H9 (cell line): ENCODE results near the gene PFKL. TPM values are rescaled to one million over a fixed set of nuclear protein-coding genes. Genes with fewer than 3 reads are reported as not detected.

Experiments
- DNase-seq: peaks from one replicate; pipeline ENCODE4 v3.0.0-alpha.2; 2017
- H2AFZ ChIP-seq: one replicate; pipeline ENCODE4 v1.6.1; 2013; ENCODE audit warnings: mild to moderate bottlenecking, low read length, control low read depth, moderate library complexity
- H2AK5ac ChIP-seq: 2 replicates; pipeline ENCODE4 v1.6.1; 2013; ENCODE audit warnings: low read length, control low read depth, mixed read lengths; ENCODE audit not compliant: insufficient read length
- H2BK120ac ChIP-seq: one replicate; pipeline ENCODE4 v1.6.1; 2013; ENCODE audit warnings: low read depth, mild to moderate bottlenecking, low read length, control low read depth, inconsistent platforms; ENCODE audit not compliant: poor library complexity, severe bottlenecking
- H2BK12ac ChIP-seq: 2 replicates; pipeline ENCODE4 v1.6.1; 2013; ENCODE audit warnings: low read length, control low read depth, mixed read lengths, low read depth; ENCODE audit not compliant: insufficient read length
- H2BK15ac ChIP-seq: 2 replicates; pipeline ENCODE4 v1.6.1; 2013; ENCODE audit warnings: low read depth, low read length, control low read depth
- H2BK20ac ChIP-seq: one replicate; pipeline ENCODE4 v1.6.1; 2013; ENCODE audit warnings: low read depth, mild to moderate bottlenecking, low read length, control low read depth, inconsistent platforms; ENCODE audit not compliant: poor library complexity, severe bottlenecking
- H2BK5ac ChIP-seq: 2 replicates; pipeline ENCODE4 v1.6.1; 2013; ENCODE audit warnings: low read length, control low read depth, mixed read lengths; ENCODE audit not compliant: insufficient read length
- H3K14ac ChIP-seq: 2 replicates; pipeline ENCODE4 v1.6.1; 2013; ENCODE audit warnings: low read length, control low read depth; ENCODE audit not compliant: insufficient read depth
- H3K18ac ChIP-seq: 2 replicates; pipeline ENCODE4 v1.6.1; 2013; ENCODE audit warnings: low read depth, mild to moderate bottlenecking, mixed read lengths, low read length, control low read depth; ENCODE audit not compliant: insufficient read length
- H3K23ac ChIP-seq: 2 replicates; pipeline ENCODE4 v1.6.1; 2013; ENCODE audit warnings: low read length, control low read depth, mixed read lengths, low read depth; ENCODE audit not compliant: insufficient read length
- H3K23me2 ChIP-seq: 2 replicates; pipeline ENCODE4 v1.6.1; 2013; ENCODE audit warnings: low read depth, mild to moderate bottlenecking, mixed read lengths, low read length, control low read depth; ENCODE audit not compliant: insufficient read length, poor library complexity, severe bottlenecking
- H3K27ac ChIP-seq: 2 replicates; pipeline ENCODE4 v1.5.1; 2013; ENCODE audit warnings: low read length, control low read depth, mixed read lengths, low read depth; ENCODE audit not compliant: insufficient read length
- H3K27me3 ChIP-seq: 2 replicates; pipeline ENCODE4 v1.6.1; 2013; ENCODE audit warnings: low read length, control low read depth, inconsistent platforms; ENCODE audit not compliant: insufficient read depth
- H3K4ac ChIP-seq: 2 replicates; pipeline ENCODE4 v1.6.1; 2013; ENCODE audit warnings: low read depth, mild to moderate bottlenecking, control low read depth, inconsistent platforms, low read length, moderate library complexity
- H3K4me1 ChIP-seq: 2 replicates; pipeline ENCODE4 v1.6.1; 2013; ENCODE audit warnings: low read length, control low read depth, inconsistent platforms; ENCODE audit not compliant: insufficient read depth
- H3K4me2 ChIP-seq: 2 replicates; pipeline ENCODE4 v1.6.1; 2013; ENCODE audit warnings: low read length, control low read depth, mixed read lengths; ENCODE audit not compliant: insufficient read length, insufficient read depth
- H3K56ac ChIP-seq: 2 replicates; pipeline ENCODE4 v1.6.1; 2013; ENCODE audit warnings: low read depth, mild to moderate bottlenecking, mixed read lengths, low read length, control low read depth; ENCODE audit not compliant: insufficient read length
- H3K79me1 ChIP-seq: 2 replicates; pipeline ENCODE4 v1.6.1; 2013; ENCODE audit warnings: low read depth, mild to moderate bottlenecking, moderate library complexity, low read length, control low read depth, inconsistent platforms; ENCODE audit not compliant: insufficient read depth, poor library complexity, severe bottlenecking
- H3K79me2 ChIP-seq: 2 replicates; pipeline ENCODE4 v1.6.1; 2013; ENCODE audit warnings: low read length, control low read depth, inconsistent platforms; ENCODE audit not compliant: insufficient read depth
- H3K9ac ChIP-seq: 2 replicates; pipeline ENCODE4 v1.6.1; 2013; ENCODE audit warnings: low read length, control low read depth, mixed read lengths; ENCODE audit not compliant: insufficient read length; ENCODE audit errors: extremely low read depth
- H3K9me3 ChIP-seq: one replicate; pipeline ENCODE4 v1.6.1; 2013; ENCODE audit warnings: low read depth, low read length, inconsistent platforms; ENCODE audit not compliant: control insufficient read depth
- H3T11ph ChIP-seq: one replicate; pipeline ENCODE4 v1.6.1; 2013; ENCODE audit warnings: mild to moderate bottlenecking, low read length, control low read depth, inconsistent platforms
- H4K20me1 ChIP-seq: one replicate; pipeline ENCODE4 v1.6.1; 2013; ENCODE audit not compliant: control insufficient read depth, insufficient read length, insufficient read depth
- H4K5ac ChIP-seq: 2 replicates; pipeline ENCODE4 v1.6.1; 2013; ENCODE audit warnings: low read depth, mild to moderate bottlenecking, mixed read lengths, low read length, control low read depth; ENCODE audit not compliant: insufficient read length
- H4K8ac ChIP-seq: replicated peaks from 2 replicates; pipeline ENCODE4 v1.6.1; 2013; ENCODE audit warnings: low read length, control low read depth, mixed read lengths, low read depth; ENCODE audit not compliant: insufficient read length
- H4K91ac ChIP-seq: 2 replicates; pipeline ENCODE4 v1.6.1; 2013; ENCODE audit warnings: low read depth, mild to moderate bottlenecking, moderate library complexity, mixed read lengths, low read length, control low read depth; ENCODE audit not compliant: insufficient read length
- H3K27ac Mint-ChIP-seq, 3 experiments: 2 replicates in 2 of 3; 3 replicates in 1 of 3; pipeline ENCODE4 v1.8.0; 2020 to 2021; ENCODE audit warnings: mixed read lengths in 3 of 3, mild to moderate bottlenecking in 1 of 3, moderate library complexity in 1 of 3
- H3K27me3 Mint-ChIP-seq: 2 replicates; pipeline ENCODE4 v1.8.0; 2021; ENCODE audit warnings: low read depth, mild to moderate bottlenecking, moderate library complexity, mixed read lengths
- H3K36me3 Mint-ChIP-seq, 3 experiments: 2 replicates in 2 of 3; 3 replicates in 1 of 3; pipeline ENCODE4 v1.8.0; 2020 to 2021; ENCODE audit warnings: low read depth in 3 of 3, mixed read lengths in 3 of 3; ENCODE audit not compliant: insufficient read depth in 1 of 3
- H3K4me1 Mint-ChIP-seq, 2 experiments: 2 replicates each; pipeline ENCODE4 v1.8.0; 2020; ENCODE audit warnings: mixed read lengths in 2 of 2
- H3K4me3 Mint-ChIP-seq, 2 experiments: 2 replicates in 1 of 2; 3 replicates in 1 of 2; pipeline ENCODE4 v1.8.0; 2020 to 2021; ENCODE audit warnings: mild to moderate bottlenecking in 2 of 2, mixed read lengths in 2 of 2, moderate library complexity in 1 of 2
- H3K9me3 Mint-ChIP-seq, 2 experiments: 2 replicates in 1 of 2; 3 replicates in 1 of 2; pipeline ENCODE4 v1.8.0; 2020; ENCODE audit warnings: mild to moderate bottlenecking in 2 of 2, mixed read lengths in 2 of 2, moderate library complexity in 1 of 2
- WGBS: extraction: QIAGEN DNeasy Blood & Tissue Kit; methylation state at CpG from one replicate; pipeline ENCODE4 v1.1.7; 2013; ENCODE audit warnings: missing lambda C conversion rate, low lambda C conversion rate, mixed read lengths; ENCODE audit not compliant: insufficient read length; ENCODE audit errors: extremely low coverage; 5-methylcytosine and 5-hydroxymethylcytosine counted together
- total RNA-seq: library from RNA; stranded (reverse); gene quantifications from 2 replicates; pipeline ENCODE4 v1.2.1, GENCODE V29; 2021
- TF ChIP-seq, protein P1 (sequence below): fragments of 200-600 bp; sonication (generic); conservative IDR thresholded peaks from 3 replicates; pipeline ENCODE4 v1.8.0; 2021; ENCODE audit warnings: antibody characterized with exemption, mild to moderate bottlenecking

Gene PFKL
- total RNA-seq, 1 experiment from 2014 or later: 107 TPM

DNA sequence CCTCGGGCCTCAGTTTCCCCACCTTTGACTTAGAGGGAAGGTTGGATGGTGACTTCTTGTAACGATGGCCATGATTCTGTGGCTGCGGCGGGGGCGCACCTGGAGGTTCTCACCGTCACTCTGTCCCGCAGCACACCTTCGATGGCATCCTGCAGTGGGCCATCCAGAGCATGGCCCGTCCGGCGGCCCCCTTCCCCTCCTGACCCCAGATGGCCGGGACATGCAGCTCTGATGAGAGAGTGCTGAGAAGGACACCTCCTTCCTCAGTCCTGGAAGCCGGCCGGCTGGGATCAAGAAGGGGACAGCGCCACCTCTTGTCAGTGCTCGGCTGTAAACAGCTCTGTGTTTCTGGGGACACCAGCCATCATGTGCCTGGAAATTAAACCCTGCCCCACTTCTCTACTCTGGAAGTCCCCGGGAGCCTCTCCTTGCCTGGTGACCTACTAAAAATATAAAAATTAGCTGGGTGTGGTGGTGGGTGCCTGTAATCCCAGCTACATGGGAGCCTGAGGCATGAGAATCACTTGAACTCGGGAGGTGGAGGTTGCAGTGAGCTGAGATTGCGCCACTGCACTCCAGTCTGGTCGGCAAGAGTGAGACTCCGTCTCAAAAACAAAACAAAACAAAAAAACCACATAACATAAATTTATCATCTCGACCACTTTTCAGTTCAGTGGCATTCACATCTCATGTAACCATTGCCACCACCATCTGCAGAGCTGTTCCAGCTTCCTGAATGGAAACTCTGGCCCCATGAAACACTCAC, 2.1 kb upstream of the PFKL start:
- Histone ChIP-seq H3K56ac (no peak overlapping the region), H3K23me2 (peaks cover 5% of the 10 kb centered on the region), H3K23ac (no peak overlapping the region), H2BK5ac (no peak overlapping the region), H3K4me1 (no peaks in the 10 kb centered on the region; the same call in 1 of the 2 replicates), H4K5ac (no peak overlapping the region), H3K14ac (no peak overlapping the region; the same call in 1 of the 2 replicates), H3K18ac (no peak overlapping the region), H2BK20ac (no peak overlapping the region), H2BK120ac (no peak overlapping the region), H3K27ac (no peak overlapping the region), H3K9me3 (no peaks in the 10 kb centered on the region), H3K79me2 (no peaks in the 10 kb centered on the region), H2AFZ (no peak overlapping the region), H2AK5ac (no peak overlapping the region), H3T11ph (no peak overlapping the region), H2BK12ac (no peak overlapping the region), H3K27me3 (no peaks in the 10 kb centered on the region), H4K20me1 (no peaks in the 10 kb centered on the region), H3K9ac (no peak overlapping the region), H3K4me2 (no peak overlapping the region), H3K79me1 (no peaks in the 10 kb centered on the region), H4K8ac (no peak overlapping the region), H4K91ac (no peak overlapping the region), H3K4ac (no peak overlapping the region), H2BK15ac (no peak overlapping the region)
- DNase-seq: peak; percentile 89
- peaks cover 11% of the 10 kb centered on the region for H3K27me3 Mint-ChIP-seq
- H3K27ac Mint-ChIP-seq: no peak overlapping the region
- TF ChIP-seq, protein P1, sequence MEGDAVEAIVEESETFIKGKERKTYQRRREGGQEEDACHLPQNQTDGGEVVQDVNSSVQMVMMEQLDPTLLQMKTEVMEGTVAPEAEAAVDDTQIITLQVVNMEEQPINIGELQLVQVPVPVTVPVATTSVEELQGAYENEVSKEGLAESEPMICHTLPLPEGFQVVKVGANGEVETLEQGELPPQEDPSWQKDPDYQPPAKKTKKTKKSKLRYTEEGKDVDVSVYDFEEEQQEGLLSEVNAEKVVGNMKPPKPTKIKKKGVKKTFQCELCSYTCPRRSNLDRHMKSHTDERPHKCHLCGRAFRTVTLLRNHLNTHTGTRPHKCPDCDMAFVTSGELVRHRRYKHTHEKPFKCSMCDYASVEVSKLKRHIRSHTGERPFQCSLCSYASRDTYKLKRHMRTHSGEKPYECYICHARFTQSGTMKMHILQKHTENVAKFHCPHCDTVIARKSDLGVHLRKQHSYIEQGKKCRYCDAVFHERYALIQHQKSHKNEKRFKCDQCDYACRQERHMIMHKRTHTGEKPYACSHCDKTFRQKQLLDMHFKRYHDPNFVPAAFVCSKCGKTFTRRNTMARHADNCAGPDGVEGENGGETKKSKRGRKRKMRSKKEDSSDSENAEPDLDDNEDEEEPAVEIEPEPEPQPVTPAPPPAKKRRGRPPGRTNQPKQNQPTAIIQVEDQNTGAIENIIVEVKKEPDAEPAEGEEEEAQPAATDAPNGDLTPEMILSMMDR: peak; percentile 85
- H3K36me3 Mint-ChIP-seq: no peaks in the 10 kb centered on the region
- WGBS: no CpG with 5 or more reads among the region's 22 CpGs
- H3K4me1 Mint-ChIP-seq: peaks cover 10 to 18% of the 10 kb centered on the region in 2 experiments
- no peaks in the 10 kb centered on the region for H3K9me3 Mint-ChIP-seq
- H3K4me3 Mint-ChIP-seq: peak overlapping the region in 1 of 2 experiments; percentile 57; a peak in 2 of 5 replicates
